Stimulated activated CD8-positive, alpha-beta memory T cell treated with anti-CD3 and anti-CD28 coated beads, Interleukin-4, amount 100 ng/mL, for 48 hours (primary cell): ENCODE results near the gene NUDC.
A peak's percentile ranks its signal among the peaks of the same experiment; 100 is the strongest.
"Not testable (repeated sequence)": the region's sequence is repeated elsewhere in the genome, so short reads cannot be mapped to it uniquely, and the experiment has no call there.

Experiments
- DNase-seq: peaks from one replicate; pipeline ENCODE4 v3.0.0-alpha.2; 2020

The NUDC gene

GRCh38 chr1:26912147-26912490 lies 9.4 kb upstream of the NUDC start:
- DNase-seq, result no peak

GRCh38 chr1:26913389-26913753 lies 8.2 kb upstream of the NUDC start:
- DNase-seq, result no peak

- no peak for DNase-seq
Measured at GRCh38 chr1:26913754-26914619, 7.6 kb upstream of the NUDC start, which contains the start of gene NR0B2. Gene NR0B2, minus strand, starts transcription at chr1:26913975. Its CDS starts 35 bp downstream, at chr1:26913940.

GRCh38 chr1:26915204-26915842 lies 6.2 kb upstream of the NUDC start:
- no peak for DNase-seq

GRCh38 chr1:26921126-26921539 lies 410 bp upstream of the NUDC start:
- DNase-seq, result no peak

- DNase-seq, result no peak
Measured at GRCh38 chr1:26922431-26922729, 837 bp downstream of the NUDC start.

- DNase-seq, result no peak
Measured at GRCh38 chr1:26922901-26923300, 1.4 kb downstream of the NUDC start.

GRCh38 chr1:26923711-26924110 lies 2.2 kb downstream of the NUDC start:
- DNase-seq, result peak; percentile 29

- DNase-seq, result no peak
Measured at GRCh38 chr1:26932531-26932930, 11.0 kb downstream of the NUDC start.

- no peak for DNase-seq
Measured at GRCh38 chr1:26936823-26937222, 15.3 kb downstream of the NUDC start.

GRCh38 chr1:26938004-26938658 lies 16.6 kb downstream of the NUDC start:
- no peak for DNase-seq

- DNase-seq, result no peak
Measured at GRCh38 chr1:26938659-26939025, 17.1 kb downstream of the NUDC start.

GRCh38 chr1:26941311-26941710 lies 19.8 kb downstream of the NUDC start:
- DNase-seq, result no peak

GRCh38 chr1:26942656-26943055 lies 21.1 kb downstream of the NUDC start:
- no peak for DNase-seq

GRCh38 chr1:26945138-26945537 lies 23.6 kb downstream of the NUDC start:
- DNase-seq, result no peak

- no peak for DNase-seq
Measured at GRCh38 chr1:26945728-26946127, 24.2 kb downstream of the NUDC start.

- no peak for DNase-seq
Measured at GRCh38 chr1:26946270-26946669, 24.7 kb downstream of the NUDC start.

GRCh38 chr1:26948725-26949057 lies 27.1 kb downstream of the NUDC start:
- DNase-seq, result not testable (repeated sequence)

GRCh38 chr1:26949266-26949925 lies 27.9 kb downstream of the NUDC start:
- DNase-seq, result no peak

- no peak for DNase-seq
Measured at GRCh38 chr1:26949926-26950319, 28.4 kb downstream of the NUDC start.

GRCh38 chr1:26950602-26951001 lies 29.1 kb downstream of the NUDC start:
- DNase-seq, result no peak

- DNase-seq, result no peak
Measured at GRCh38 chr1:26951216-26951615, 29.7 kb downstream of the NUDC start.

GRCh38 chr1:26951821-26952497 lies 30.4 kb downstream of the NUDC start:
- no peak for DNase-seq
